NAMALWA (cell line): ENCODE results near the gene KRTAP5-8.
"Not testable (repeated sequence)": the region's sequence is repeated elsewhere in the genome, so short reads cannot be mapped to it uniquely, and the experiment has no call there.

Source experiments
- DNase-seq: peaks from one replicate; pipeline ENCODE4 v3.0.0-alpha.2; 2015; ENCODE audit warnings: low spot score

The KRTAP5-8 gene, protein sequence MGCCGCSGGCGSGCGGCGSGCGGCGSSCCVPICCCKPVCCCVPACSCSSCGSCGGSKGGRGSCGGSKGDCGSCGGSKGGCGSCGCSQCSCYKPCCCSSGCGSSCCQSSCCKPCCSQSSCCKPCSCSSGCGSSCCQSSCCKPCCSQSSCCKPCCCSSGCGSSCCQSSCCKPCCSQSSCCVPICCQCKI

DNA sequence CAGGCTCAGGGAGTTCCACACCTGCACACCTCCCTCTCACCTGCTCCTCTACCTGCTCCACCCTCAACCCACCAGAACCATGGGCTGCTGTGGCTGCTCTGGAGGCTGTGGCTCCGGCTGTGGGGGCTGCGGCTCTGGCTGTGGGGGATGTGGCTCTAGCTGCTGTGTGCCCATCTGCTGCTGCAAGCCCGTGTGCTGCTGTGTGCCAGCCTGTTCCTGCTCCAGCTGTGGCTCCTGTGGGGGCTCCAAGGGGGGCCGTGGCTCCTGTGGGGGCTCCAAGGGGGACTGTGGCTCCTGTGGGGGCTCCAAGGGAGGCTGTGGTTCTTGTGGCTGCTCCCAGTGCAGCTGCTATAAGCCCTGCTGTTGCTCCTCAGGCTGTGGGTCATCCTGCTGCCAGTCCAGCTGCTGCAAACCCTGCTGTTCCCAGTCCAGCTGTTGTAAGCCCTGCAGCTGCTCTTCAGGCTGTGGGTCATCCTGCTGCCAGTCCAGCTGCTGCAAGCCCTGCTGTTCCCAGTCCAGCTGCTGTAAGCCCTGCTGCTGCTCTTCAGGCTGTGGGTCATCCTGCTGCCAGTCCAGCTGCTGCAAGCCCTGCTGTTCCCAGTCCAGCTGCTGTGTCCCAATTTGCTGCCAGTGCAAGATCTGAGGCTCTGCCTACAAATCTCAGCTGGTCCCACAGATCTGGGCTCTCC, at the start of gene KRTAP5-8:
Gene KRTAP5-8 (plus strand): TSS at position 49 of the 689 bp plus-strand sequence. CDS start 31 bp downstream, at position 80.
- DNase-seq, result not testable (repeated sequence)

DNA sequence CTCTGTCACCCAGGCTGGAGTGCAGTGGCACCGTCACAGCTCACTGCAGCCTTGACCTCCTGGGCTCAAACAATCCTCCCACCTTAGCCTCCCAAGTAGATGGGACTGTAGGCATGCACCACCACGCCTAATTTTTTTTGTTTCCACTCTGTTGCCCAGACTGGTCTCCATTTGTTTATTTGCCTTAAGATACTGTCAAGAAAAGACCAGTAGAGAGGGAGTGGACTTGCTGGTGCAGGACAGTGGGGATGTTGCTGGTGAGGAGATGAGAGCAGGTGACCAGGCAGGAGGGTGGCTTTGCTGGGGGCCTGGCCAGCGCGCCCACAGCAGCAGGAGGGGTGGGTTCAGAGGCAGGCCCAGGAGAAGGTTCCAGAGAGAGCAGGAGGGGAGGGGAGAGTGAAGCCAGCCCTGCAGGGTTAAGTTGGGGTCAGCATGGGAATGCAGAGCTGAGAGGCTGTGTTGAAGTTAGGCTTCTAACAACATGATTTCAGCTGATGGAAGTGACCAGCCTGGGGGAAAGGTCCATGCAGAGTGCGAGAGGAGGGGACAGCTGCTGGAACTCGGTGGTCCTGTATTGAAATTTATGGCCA, 49.0 kb upstream of the KRTAP5-8 start:
- no peak for DNase-seq

DNA sequence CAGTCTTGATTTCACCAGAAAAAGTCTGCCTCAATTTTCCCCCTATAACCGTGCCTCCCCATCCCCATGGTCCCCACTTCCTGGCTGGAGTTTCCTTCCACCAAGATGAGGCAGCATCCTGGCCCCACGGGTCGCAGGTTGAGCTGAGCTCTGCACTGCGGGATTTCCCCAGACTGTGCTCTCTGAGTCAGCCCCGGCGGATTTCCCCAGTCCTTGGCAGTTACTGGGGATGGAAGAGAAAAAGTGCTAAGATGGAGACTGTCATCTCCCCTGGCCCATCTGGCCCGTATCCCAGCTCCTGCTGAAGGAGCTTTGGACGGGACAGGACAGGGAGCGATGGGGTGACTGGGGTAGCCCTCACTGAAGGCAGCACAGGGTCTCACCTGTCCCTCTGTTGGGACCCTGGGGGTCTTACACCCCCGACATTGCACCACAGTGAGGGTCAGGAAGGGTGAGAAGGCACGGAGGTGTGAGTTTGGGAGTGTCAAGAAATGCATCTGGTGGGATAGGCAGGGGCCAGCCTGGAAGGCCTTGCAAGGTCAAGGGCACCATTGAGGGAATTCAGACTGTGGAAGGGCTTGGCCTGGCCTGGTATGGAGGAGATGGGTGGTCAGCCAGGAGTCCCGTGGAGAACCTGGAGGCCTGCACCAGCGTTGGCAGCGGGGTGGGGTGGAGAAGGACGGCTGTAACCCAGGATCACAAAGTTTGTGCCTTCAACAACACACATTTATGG, 48.3 kb upstream of the KRTAP5-8 start:
- no peak for DNase-seq

DNA sequence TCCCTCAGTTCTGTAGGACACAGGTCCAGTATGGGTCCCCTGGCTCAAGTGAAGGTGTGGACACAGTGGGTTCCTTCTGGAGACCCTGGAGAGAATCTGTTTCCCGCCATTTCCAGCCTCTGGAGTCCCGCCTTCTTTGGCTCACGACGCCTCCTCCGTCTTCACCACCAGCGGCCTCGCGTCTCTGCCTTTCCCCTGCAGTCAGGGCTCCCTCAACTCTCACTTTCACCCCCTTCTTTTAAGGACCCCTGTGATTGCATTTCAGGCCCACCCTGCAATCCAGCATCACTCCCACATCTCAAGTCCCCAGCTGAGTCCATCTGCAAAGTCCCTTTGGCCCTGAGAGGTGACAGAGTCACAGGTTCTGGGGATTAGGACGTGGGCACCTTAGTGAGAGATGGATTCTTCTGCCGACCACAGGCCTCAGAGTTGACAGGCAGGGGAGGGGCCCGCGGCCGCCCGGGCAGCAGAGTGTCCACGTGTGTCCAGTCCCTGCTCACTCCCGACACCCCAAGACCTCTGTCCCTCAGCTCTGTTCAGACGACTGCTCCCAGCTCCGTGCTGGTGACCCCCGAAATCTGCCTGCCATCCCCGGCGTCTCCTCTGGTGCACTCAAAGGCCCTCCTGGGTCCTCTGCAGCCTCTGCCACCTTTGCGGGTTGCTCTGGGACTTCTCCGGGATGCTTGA, 47.6 kb upstream of the KRTAP5-8 start:
- no peak for DNase-seq

DNA sequence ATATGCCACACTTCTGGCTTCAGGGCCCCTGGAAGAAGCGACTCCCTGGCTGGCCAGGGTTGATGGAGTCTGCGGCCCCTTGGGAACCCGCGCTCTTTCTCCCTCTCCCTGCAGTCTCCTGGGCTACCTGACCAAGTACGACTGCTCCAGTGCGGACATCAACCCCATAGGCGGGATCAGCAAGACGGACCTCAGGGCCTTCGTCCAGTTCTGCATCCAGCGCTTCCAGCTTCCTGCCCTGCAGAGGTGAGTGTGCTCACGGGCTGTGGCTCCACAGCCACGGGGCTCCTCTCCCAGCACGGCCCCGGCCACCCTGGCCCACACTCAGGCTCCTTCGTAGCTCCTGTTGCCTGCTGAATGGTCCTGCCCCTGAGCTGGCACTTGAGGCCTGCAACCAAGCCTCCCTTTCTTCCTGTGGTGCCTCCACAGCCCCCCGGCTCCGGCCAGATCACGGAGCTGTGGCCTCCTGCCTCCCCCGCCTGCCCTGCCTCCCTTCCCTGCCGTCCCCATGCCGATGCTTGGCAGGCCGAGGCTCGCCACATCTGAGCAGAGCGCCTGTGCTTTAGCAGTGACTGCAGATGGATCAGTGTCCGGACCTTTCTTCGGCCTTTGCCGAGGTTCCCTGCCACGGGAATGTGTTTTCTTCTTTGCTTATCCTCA, 47.0 kb upstream of the KRTAP5-8 start:
- DNase-seq, result no peak

DNA sequence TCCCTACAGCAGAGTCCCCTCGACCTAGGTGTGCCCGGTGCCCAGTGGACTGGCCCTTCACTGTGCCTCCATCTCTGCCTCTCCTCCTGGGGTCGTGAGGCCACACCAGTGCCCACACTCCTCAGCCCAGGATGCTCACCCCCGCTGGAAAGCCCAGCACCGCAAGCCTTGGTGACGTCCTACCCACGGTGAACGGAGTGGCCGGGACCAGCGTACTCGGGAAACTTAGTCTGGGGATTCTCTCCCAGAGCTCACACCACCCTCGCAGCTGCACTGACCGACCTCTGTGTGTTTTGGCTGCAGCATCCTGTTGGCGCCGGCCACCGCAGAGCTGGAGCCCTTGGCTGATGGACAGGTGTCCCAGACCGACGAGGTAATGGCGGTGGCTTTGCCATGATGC, 46.3 kb upstream of the KRTAP5-8 start:
- DNase-seq, result no peak

DNA sequence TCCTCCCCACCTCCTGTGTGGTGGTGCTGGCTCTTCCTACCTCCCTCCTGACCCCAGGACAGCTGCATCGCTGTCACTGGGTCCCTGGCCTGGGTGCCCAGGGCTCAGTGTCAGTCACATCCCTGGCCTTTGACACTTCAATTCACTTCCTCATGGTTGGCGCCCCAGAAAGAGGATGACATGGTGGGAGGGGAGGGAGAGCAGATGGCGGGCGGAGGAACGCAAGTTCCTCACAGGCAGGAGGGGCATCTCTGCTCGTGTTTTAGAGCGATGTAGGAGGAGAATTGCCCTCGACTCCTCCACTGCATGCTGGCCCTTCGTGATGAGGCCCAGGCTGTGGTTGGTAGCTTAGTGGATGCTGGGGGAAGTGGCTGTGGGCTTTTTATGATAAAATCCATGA, 45.9 kb upstream of the KRTAP5-8 start:
- no peak for DNase-seq

DNA sequence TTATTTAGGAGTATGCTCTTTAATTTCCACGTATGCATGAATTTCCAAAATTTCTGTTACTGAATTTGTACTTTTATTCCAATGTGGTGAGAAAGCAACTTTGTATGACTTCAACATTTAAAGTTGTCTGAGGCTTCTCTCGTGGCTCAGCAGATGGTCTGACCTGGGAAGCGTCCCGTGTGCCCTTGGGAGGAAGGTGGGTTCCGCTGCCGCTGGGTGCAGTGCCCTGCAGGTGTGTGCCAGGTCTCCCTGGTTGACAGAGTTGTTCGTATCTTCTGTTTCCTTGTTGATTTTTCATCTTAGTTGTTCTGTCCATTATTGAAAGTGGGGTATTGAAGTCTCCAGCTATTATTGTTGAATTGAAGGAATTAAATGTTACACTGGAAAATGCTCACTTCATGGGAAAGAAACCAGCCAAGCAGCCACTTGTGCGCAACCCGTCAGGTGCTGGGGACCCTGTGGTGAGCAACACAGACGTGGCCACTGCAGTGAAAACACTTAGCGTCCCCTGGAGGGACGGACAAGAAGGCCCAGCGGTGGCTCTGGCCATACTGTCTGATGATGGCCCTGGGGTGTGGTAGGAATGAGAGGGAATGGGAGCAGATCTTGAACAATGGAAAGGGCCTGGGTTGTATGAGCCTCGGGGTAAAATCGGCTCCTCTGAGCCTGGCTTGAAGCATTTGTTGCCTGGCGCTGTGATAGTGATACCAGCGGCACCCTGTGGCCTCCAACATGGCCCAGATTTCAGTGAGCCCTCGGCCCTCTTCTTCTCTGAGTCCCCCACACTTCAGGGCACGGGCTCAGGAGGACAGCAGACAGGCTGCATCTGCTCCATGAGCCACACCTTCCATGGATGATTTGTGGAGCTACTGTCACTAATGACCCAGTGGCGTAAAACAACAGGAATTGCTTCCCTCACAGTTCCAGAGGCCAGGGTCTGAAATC, 42.3 kb upstream of the KRTAP5-8 start:
- no peak for DNase-seq

DNA sequence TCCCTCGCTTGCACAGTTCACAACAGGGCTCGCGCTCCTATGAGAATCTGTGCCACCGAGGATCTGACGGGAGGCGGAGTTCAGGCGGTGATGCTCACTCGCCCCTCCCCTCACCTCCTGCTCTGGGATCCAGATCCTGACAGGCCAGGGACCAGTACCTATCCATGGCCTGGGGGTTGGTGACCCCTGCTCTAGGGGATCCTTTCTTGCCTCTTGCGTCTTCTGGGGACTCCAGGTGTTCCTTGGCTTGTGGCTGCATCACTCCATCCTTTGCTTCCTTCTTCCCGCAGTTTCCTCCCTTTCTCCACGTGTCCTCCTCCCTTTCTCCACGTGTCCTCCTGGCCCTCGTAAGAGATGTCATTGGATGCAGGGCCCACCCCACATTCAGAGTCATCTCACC, 41.4 kb upstream of the KRTAP5-8 start:
- DNase-seq, result no peak

DNA sequence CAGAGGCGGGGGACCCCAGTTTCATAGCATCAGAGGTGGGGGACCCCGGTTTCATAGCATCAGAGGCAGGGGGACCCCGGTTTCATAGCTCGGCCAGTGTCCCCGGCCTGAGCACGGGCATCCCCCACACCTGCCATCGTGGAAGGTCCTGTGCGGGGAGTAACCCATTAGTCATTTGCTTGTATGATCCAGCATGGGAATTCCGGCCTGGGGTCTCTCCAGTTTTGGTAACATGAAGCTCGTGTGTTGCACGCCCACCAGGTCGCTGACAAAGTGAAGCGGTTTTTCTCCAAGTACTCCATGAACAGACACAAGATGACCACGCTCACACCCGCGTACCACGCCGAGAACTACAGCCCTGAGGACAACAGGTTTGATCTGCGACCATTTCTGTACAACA, 39.7 kb upstream of the KRTAP5-8 start:
- no peak for DNase-seq

DNA sequence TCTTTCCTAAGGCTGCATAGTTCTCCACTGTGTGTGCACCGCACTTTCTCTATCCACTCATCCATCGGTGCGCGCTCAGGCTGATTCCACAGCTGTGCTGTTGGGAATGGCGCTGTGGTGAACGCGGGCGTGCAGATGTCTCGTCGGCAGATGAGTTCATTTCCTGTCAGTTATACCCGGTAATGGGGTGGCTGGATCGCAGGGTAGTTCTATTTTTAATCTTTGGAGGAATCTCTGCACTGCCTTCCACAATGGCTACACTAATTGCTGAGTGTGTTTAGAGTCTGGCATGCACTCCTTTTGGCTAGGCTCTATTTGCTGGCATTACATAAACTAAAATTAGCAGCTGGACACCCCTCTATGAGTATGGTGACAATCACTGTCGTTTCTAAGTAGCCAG, 38.7 kb upstream of the KRTAP5-8 start:
- DNase-seq, result no peak

DNA sequence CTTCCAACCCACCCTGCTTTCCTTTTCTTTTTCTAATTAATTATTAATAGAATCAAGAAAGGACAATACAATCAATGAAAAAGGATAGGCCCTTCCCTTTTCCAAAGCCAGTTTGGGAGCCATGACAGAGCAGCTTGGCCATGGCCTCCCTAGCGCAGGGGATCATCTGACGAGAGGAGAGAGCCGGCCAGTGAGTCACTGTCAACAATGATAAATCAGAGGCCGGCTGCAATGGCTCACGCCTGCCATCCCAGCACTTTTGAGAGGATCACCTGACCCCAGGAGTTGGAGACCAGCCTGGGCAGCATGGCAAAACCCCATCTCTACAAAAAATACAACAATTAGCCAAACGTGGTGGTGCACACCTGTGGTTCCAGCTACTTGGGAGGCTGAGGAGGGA, 38.3 kb upstream of the KRTAP5-8 start:
- no peak for DNase-seq

DNA sequence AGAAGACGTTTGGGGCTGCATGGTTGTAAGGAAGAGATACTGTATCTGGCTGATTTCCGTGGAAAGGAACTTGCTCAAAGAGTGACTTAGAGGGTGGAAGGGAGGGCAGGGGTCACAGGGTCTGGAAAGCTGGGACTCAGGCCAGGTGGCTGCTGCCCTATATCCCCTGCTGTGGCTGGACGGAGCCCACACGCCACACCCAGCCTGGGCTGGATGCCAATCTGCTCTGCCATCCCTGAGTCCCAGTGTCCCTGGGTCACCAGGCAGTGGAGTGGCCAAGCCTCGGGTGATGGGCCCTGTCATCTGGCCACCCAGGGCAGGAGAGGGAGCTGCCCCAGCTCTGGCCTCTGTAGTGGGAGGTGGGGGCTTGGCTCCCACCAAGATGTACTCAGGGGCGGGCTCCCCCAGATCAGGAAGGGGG, 37.2 kb upstream of the KRTAP5-8 start:
- no peak for DNase-seq

DNA sequence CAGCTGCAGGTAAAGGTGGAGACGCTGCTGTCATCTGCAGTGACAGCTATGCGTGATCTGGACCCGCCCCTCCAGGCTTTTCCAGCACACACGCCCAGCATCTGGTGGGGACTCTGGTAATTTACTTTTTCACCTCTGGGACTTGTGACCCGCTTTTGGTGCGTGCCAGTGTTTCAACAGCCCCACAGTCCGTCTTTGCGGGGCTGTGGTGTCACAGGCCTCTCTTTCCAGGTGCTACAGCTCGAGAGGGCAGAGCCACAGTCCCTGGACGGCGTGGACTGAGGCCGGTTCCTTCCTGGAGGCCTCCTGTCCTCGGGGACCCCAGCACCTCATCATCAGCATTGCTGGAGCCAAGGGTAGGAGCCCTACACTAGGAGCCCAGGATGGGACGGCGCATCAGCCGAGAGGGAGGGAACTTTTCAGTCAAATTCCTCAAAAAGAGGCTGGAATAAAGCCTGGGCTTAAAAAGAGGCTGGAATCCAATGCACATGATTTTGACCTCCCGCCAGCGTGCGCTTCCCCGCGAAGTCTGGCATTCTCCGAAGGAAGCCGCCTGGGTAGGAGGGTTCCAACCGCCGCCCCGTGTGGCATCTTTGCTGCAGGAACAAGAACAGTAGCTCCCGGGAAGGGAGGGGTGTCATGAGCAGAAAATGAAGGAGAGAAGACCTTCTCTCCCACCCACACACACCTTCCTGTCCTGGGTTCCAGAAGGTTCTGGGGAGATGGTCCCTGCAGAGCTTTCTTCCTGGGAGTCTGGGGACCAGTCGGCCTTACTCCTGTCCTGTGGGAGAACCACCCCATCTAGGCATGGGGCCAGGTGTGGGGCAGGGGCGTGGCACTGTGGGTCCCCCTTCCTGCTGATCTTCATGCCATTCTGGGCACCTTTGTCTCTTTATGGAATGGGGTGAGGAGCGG, 36.5 kb upstream of the KRTAP5-8 start:
- DNase-seq, result no peak

DNA sequence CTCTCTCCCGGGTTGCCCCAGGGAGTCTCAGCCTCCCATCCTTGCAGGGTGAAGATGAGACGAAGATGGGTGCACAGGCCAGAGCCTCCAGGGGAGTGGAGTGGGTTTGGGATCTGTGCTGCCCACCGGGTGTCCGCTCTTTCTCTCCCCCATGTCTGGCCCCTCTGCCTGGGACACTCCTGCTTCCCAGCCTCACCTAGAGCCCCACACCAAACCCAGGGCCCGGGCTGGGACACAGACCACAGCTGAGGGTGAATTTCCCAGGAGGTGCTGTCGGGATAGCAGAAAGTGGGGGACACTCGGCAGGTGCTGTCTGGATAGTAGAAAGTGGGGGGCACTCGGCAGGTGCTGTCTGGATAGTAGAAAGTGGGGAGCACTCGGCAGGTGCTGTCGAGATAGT, 35.8 kb upstream of the KRTAP5-8 start:
- no peak for DNase-seq

DNA sequence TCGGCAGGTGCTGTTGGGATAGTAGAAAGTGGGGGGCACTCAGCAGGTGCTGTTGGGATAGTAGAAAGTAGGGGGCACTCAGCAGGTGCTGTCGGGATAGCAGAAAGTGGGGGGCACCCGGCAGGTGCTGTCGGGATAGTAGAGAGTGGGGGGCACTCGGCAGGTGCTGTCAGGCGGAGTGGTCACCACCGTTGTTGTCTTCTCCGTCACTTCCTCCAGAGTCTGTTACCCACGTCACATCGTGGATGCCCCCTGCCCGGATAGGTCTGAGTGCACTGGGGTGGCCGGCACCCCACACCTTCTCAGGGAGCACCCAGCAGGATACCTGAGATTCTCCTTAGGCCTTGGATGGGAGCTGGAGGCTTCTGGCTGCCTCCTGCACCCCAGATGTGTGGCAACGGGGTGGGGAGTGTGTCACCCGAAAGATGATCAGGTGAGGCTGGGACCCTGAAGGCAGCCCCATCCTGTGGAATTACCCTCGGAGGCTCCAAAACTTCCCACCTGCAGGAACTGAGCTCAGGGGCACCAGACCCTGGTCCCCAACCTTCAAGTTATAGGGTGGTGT, 34.9 kb upstream of the KRTAP5-8 start:
- no peak for DNase-seq

DNA sequence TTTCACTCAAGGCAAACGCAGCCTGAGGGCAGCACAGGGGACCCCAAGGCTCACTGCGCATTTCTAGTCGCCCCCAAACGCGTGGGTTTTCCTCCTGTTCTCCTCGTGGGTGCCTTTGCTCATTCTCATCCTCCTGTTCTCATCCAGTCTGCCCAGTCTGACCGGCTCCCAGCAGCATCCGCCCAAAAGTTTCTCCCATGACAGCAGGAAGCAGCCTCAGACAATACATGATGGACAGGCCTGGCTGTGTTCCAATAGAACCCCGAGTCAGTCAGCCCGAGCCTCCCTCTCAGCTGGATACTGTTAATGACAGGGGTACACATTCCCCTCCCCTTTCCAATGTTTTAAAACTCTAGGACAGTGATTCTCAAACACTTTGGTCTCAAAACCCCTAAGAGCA, 33.3 kb upstream of the KRTAP5-8 start:
- DNase-seq, result no peak

DNA sequence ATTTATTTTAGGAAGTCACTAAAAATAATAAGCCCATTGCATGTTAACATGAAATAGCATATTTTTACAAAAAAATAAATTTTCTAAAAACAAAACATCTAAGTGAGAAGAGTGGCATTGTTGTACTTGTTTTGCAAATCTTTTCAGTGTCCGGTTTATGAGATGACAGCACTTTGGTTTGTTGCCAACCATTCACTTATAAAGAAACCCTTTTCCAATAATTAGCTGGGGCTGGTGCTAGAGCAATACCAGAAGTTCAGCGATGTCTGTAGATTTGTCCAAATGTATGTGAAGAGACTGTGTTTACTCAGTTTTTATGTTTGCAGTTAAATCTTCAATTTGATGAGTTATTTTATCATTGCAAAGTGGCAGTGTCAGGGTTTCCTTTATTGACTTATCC, 32.8 kb upstream of the KRTAP5-8 start:
- no peak for DNase-seq

DNA sequence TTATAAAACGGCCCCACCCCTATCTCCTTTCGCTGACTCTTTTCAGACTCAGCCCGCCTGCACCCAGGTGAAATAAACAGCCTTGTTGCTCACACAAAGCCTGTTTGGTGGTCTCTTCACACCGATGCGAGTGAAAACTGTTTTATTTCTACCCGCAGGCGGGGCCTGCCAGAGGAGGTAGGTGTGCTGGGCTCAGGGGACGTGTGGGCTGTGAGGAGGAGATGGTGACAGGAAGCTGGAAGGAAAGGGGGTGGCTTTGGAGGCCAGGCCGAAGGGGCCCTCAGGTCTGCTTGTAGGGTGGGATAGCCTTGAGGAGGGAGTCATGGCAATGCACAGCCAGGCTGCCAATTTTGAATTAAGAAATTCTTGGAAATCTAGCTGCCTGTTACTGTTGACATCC, 32.0 kb upstream of the KRTAP5-8 start:
- DNase-seq, result no peak
